C4-2B (cell line): ENCODE results near the gene MYO15B.

Source experiments
- CTCF ChIP-seq: fragments of 450-650 bp; conservative IDR thresholded peaks from 2 replicates; pipeline ENCODE4 v1.5.1; 2017; ENCODE audit warnings: mild to moderate bottlenecking
- ZFX ChIP-seq: fragments of 450-650 bp; IDR thresholded peaks from 2 replicates; pipeline ENCODE4 v1.6.1; 2017

GRCh38 chr17:75645889-75646637, 58.5 kb downstream of the MYO15B start:
- TF ChIP-seq CTCF (no peak), ZFX (no peak)
